OCI-LY7 (cell line): ENCODE results near the gene NMRAL1. TPM values are rescaled to one million over a fixed set of nuclear protein-coding genes. Genes with fewer than 3 reads are reported as not detected.

Source experiments
- BruUV-seq: library from RNA; stranded (reverse); fragments of 400-500 nt; replicated peaks from 2 replicates; lab custom pipeline; 2021; lab: Mats Ljungman, UMichigan
- CTCF ChIA-PET: fragments of 300-600 bp; sonication (Branson Sonifier 250); formaldehyde crosslinking; loops from one replicate; lab custom pipeline; 2022; ENCODE audit warnings: antibody characterized with exemption; ENCODE audit not compliant: unreplicated experiment; lab: Charles Lee
- POLR2A ChIA-PET: fragments of 300-600 bp; sonication (Branson Sonifier 250); formaldehyde crosslinking; loops from one replicate; lab custom pipeline; 2022; ENCODE audit warnings: antibody characterized with exemption; lab: Charles Lee
- DNase-seq: peaks from one replicate; pipeline ENCODE4 v3.0.0-alpha.2; 2015; ENCODE audit warnings: low spot score
- H2AFZ ChIP-seq: fragments of 200-600 bp; sonication (generic), shearing (Covaris generic); 2 replicates; pipeline ENCODE4 v1.6.1; 2014; ENCODE audit warnings: mild to moderate bottlenecking, antibody characterized with exemption, low read length, moderate library complexity
- H3K27ac ChIP-seq: fragments of 200-600 bp; sonication (generic); 2 replicates; pipeline ENCODE4 v1.5.1; 2014; ENCODE audit warnings: mixed run types, low read depth, mild to moderate bottlenecking, moderate library complexity, low read length, inconsistent platforms; ENCODE audit not compliant: poor library complexity, severe bottlenecking
- H3K36me3 ChIP-seq: fragments of 200-600 bp; sonication (generic); 2 replicates; pipeline ENCODE4 v1.6.1; 2014; ENCODE audit warnings: mild to moderate bottlenecking, antibody characterized with exemption, low read length, moderate library complexity, mixed read lengths; ENCODE audit not compliant: insufficient read depth
- H3K4me1 ChIP-seq: fragments of 200-600 bp; sonication (generic); 2 replicates; pipeline ENCODE4 v1.5.1; 2014; ENCODE audit warnings: mild to moderate bottlenecking, low read length; ENCODE audit not compliant: insufficient read depth, poor library complexity, severe bottlenecking
- H3K4me2 ChIP-seq: fragments of 200-600 bp; sonication (generic); 2 replicates; pipeline ENCODE4 v1.6.1; 2014; ENCODE audit warnings: mild to moderate bottlenecking, low read length
- H3K4me3 ChIP-seq: fragments of 200-600 bp; sonication (generic); 2 replicates; pipeline ENCODE4 v1.5.1; 2014; ENCODE audit warnings: mild to moderate bottlenecking, low read depth, low read length; ENCODE audit not compliant: poor library complexity, severe bottlenecking
- H3K79me2 ChIP-seq: fragments of 200-600 bp; sonication (generic); 2 replicates; pipeline ENCODE4 v1.6.1; 2016; ENCODE audit warnings: low read depth, mild to moderate bottlenecking, low read length, moderate library complexity, mixed read lengths; ENCODE audit not compliant: insufficient read depth
- H3K9me2 ChIP-seq: fragments of 200-600 bp; sonication (generic); 2 replicates; pipeline ENCODE4 v1.6.1; 2016; ENCODE audit warnings: mild to moderate bottlenecking, low read length, mixed read lengths; ENCODE audit not compliant: insufficient read depth
- H3K9me3 ChIP-seq: fragments of 200-600 bp; sonication (generic); 2 replicates; pipeline ENCODE4 v1.6.1; 2014; ENCODE audit warnings: mild to moderate bottlenecking, mixed run types, low read length, mixed read lengths
- H4K20me1 ChIP-seq: fragments of 200-600 bp; sonication (generic); 2 replicates; pipeline ENCODE4 v1.6.1; 2014; ENCODE audit warnings: mild to moderate bottlenecking, antibody characterized with exemption, low read length, moderate library complexity, mixed read lengths; ENCODE audit not compliant: insufficient read depth
- CTCF ChIP-seq: fragments of 200-600 bp; sonication (generic); conservative IDR thresholded peaks from 2 replicates; pipeline ENCODE4 v1.5.1; 2014; ENCODE audit warnings: mild to moderate bottlenecking, antibody characterized with exemption, low read length, moderate library complexity, mixed read lengths
- EZH2phosphoT487 ChIP-seq: fragments of 200-600 bp; sonication (generic); IDR thresholded peaks from 2 replicates; pipeline ENCODE4 v1.6.1; 2018; ENCODE audit warnings: low read depth, borderline replicate concordance, mild to moderate bottlenecking, mixed run types, antibody characterized with exemption, low read length, moderate library complexity, mixed read lengths
- intact Hi-C: fragments of 100-400 bp; cut with micrococcal nuclease; formaldehyde crosslinking; loops from one replicate; pipeline ENCODE4 v1.10.0; 2022; ENCODE audit not compliant: unreplicated experiment
- total RNA-seq, 2 experiments: library from RNA; depleted of rRNA in 1 of 2; stranded (reverse); fragments of >200 nt in 1 of 2; shearing (Covaris generic) in 1 of 2; gene quantifications; 2 replicates each; pipeline ENCODE4 v1.2.3, GENCODE V29; 2014 to 2022

The NMRAL1 gene
- total RNA-seq, 2 experiments from 2014 or later, result 92.8 to 139 TPM

DNA sequence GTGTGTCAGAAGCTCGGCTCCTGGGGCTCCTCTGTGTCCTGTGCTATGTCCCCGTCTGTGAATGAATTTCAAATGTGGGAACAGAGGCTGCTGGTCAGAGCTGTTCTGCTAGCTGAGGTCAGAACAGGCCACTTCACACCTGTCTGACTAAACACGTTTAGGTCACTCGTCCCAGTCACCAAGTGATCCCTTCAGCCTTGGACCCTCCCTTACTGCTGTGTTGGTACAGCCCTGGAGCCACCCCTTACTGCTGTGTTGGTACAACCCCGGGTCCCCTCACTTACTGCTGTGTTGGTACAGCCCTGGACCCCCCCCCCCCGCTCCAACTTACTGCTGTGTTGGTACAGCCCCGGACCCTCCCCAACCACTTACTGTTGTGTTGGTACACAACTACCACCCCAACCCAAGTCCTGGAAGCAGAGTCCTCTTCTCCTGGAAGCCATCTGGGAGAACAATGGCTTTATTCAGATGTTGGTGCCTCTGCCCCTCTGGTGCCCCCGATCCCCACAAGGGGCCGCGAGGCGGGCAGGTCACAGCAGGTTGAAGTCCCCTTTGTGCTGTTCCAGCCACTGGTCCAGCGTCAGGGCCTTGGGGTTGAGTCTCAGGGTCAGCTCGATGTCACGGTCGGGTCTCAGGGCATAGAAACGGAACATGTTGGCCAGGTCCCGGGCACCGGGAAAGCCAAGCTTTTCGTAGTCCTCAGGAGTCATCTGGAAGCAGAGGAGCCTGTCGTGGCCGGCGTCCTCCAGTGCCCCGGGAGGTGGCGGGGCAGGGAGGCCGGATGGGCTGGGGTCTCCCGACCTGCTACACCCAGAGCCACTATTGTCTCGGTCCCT lies 13.0 kb downstream of the NMRAL1 start:
- peak; percentile 58 for DNase-seq
- CTCF ChIA-PET, result no interaction called here
- H3K4me3 ChIP-seq, result no peak overlapping the region
- peaks cover 87% of the 10 kb centered on the region for H3K36me3 ChIP-seq
- no peaks in the 10 kb centered on the region for H3K4me1 ChIP-seq
- H3K27ac ChIP-seq, result no peak overlapping the region
- no peaks in the 10 kb centered on the region for H3K9me2 ChIP-seq
- TF ChIP-seq CTCF, result no peak
- TF ChIP-seq EZH2phosphoT487, result no peak
- intact Hi-C loops, result no loop called here
- no peaks in the 10 kb centered on the region for H3K79me2 ChIP-seq
- H4K20me1 ChIP-seq, result no peaks in the 10 kb centered on the region
- H2AFZ ChIP-seq, result no peak overlapping the region
- no peaks in the 10 kb centered on the region for H3K9me3 ChIP-seq
- BruUV-seq, result no TSS peak
- H3K4me2 ChIP-seq, result no peak overlapping the region
- POLR2A ChIA-PET, result interaction anchor here (0.7 kb wide), 1 partner anchor 304 kb away, joined by 4 read pairs; no protein-coding TSS in a partner anchor

- POLR2A ChIA-PET, result interaction anchor here (0.7 kb wide), 2 partner anchors 85 to 305 kb away, joined by 3 to 4 read pairs; no protein-coding TSS in a partner anchor
These were observed 13.5 kb downstream of the NMRAL1 start for GRCh38 chr16:4460936-4461249.

More at GRCh38 chr16:4460936-4461249, 13.5 kb downstream of the NMRAL1 start:
- Histone ChIP-seq H3K79me2 (no peaks in the 10 kb centered on the region), H3K4me2 (no peak overlapping the region), H3K36me3 (peaks cover 87% of the 10 kb centered on the region), H3K9me3 (no peaks in the 10 kb centered on the region), H2AFZ (no peak overlapping the region), H3K4me1 (no peaks in the 10 kb centered on the region), H3K9me2 (no peaks in the 10 kb centered on the region), H3K4me3 (no peak overlapping the region), H3K27ac (no peak overlapping the region), H4K20me1 (no peaks in the 10 kb centered on the region)
- CTCF ChIA-PET, result no interaction called here
- no peak for DNase-seq
- no TSS peak for BruUV-seq
- intact Hi-C loops, result no loop called here
- TF ChIP-seq CTCF (no peak), EZH2phosphoT487 (no peak)
